Central memory CD4-positive, alpha-beta T cell (primary cell): ENCODE data around the gene R3HCC1L.

ENCODE experiments used
- DNase-seq: peaks from one replicate; pipeline ENCODE4 v3.0.0; 2022
- total RNA-seq, 3 experiments: gene quantifications; one replicate each; lab custom pipeline; 2026; lab: John Stamatoyannopoulos, UW

R3HCC1L gene
- total RNA-seq, result 37.3 to 52.7 (median 47.1) reads per million in 3 experiments

DNA sequence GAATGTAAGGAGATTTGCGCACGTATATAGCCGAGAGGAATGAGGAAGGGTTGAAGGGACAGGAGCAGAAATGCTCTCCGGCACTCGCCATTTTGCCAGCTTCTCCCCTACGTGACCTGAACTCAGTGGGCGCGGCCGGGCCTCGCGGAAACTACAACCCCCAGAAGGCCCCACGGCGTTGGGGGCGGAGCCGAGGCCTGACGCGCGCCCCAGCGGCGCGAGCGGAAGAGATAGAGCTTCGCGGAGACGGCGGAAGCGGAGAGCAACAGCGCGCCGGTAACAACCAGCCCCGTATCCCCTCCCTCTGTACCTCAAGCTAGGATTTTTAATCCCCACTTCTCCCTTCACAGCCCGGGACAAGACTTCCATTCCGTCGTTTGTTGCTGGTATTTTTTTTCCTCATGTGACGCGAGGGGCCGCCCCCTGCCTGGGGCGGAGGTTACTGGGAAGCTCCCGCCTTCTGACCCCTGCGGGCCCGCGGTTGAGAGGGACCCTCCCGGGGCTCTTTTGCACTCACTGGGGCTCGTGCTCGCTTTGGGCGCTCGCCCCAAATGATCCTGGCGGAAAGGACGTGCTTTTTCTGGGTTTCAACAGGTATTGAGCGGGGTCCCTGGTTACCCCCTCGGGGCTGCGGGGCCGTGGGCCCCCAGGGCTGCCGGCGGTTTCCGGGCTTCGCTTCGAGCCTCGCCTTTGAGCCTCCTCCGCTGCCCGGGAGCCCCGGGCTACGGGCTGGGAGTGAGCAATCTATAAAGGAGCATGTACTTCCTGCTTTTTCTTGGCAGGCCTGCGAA is at the start of gene R3HCC1L:
Gene R3HCC1L (plus strand): TSS at position 227 of the 791 bp plus-strand sequence. CDS start 73,458 bp downstream, outside the sequence.
- DNase-seq, result peak; percentile 91

DNA sequence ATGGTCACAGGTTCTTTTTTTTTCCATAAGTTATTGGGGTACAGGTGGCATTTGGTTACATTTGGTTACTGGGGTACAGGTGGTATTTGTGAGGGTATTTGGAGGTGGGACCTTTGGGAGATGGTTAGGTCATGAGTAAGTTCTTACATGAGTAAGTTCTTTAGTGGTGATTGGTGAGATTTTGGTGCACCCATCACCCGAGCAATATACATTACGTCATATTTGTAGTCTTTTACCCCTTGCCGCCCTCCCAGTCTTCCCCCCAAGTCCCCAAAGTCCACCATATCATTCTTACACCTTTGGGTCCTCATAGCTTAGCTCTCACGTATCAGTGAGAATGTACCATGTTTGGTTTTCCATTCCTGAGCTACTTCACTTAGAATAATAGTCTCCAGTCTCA is 49.2 kb upstream of the R3HCC1L start:
- no peak for DNase-seq

DNA sequence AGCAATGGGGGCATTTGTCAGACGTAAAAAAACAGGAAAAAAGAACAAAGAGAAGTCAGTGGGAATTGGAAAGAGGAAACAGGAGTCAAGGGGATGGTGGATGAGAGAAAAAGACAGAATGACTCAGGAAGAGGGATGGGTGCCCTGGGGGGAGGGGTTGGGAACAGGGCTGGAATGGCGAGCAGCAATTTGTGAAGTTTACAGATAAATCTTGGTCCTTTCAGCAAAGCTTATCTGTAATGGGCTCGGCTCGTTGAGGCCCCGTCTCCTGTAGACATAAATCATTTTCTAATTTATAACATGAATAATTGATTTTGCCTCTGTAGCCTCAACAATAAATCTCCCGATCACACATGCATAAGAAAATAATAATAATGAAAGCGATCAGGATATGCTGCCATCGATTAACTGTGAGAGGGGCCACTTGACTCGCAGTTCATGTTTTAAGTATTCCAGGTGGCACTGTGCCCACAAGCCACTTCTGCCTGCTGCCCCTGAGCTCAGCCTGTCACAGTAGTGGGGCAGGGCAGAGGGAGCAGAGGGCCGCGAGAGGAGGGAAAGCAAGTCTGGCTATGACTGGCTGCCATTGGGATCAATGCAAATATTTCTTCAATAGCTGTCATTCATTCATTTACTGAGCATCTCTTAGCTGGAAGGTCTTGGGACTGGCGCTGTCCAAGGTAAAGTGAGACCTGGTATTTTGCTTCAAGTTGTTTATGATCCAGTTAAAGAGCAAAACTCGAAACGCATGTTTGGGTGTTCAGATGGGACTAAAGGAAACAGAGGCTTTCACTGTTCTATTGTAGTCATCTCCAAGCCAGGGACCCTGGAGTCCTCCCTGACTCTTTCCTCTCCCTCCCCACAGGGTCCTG is 47.4 kb upstream of the R3HCC1L start:
- DNase-seq, result no peak

DNA sequence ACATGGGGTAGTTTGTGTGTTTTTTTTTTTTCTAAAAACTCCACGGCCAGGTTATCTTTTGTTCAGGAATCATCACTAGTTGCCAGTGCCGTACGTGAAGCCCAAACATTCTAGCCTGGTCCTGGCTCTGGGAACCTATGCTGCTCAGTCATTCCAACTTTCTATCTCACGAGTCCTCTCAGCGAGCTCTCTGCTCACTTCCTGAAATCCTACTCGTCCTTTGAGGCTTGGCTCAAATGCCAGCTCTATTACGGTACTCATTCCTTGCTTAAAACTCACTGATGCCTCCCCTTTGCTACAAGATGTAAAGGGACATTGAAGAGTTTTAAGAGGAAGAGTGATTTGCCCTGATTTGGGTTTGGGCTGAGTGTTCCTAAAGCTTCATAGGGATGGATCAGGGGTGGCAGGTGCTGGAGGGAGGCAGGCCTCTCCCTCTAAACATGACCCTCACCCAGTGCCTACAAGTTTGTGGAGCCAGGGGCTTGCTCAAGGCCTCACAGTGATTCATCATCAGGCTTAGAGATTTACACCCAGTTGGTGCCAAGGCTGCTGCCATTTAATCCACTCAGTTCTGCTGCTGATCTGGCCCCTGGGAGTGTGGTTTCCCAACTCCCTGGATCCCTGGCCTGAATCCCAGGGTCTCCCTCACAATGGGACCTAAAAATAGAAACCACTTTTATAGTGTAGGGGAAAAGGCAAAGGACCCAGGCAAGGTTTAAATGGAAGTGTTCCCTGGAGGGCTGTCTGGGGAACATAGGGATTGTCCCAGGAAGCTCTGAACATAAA is 46.1 kb upstream of the R3HCC1L start:
- no peak for DNase-seq

DNA sequence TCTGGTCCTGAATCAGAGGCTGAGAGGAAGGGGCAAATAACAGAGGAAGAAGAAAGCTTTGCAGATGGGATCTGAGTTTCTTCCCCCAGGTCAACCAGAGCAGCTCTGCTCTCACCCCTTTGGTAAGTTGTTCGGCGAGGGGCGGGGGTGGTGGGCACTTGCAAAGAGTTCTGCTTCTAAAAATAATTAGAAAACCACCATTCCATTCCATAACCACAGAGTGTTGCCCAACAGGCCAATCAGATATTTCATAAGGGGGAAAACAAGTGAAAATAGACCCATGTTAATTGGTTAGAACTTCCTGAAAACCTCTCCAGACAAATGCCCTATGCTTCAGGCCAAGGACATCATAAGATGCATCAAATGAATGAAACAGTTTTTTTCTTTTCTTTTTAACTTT is 43.6 kb upstream of the R3HCC1L start:
- DNase-seq, result no peak

DNA sequence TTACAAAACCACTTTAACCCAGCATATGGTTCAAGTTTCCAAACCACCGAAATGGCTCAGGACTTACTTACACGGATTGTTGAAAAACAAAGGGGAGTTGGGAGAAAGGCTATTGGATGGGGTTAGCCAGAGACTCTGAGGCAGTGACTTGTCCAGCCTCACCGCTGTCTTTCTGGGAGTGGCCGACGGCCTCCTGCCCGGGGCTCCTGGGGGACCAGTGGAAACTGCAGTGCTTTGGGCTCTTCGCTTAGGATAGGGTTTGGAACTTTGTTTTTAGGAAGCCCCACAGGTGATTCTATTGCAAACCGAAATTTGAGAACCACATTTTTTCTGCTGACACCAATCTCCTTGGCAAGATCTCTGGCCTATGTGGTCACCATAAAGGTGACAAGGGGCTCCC is 38.1 kb upstream of the R3HCC1L start:
- no peak for DNase-seq

DNA sequence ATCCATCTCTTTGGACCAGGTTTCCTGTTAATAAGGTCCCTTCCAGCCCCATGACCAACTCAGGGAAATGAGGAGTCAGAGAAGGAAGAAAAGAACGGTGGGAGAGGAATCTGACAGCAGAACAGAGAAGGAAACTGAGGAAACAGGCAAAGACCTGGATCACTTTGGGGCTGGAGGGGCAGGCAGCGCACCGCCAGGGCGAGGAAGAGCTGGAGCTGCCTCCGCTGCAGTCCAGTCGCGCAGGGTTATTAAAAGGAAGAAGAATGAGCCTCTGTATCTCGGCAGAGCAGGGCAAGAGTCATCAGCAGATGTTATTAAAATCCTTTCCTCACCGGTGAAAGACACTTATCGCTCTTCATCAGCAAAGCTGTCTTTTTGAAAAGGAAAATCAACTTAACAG is 37.7 kb upstream of the R3HCC1L start:
- no peak for DNase-seq

DNA sequence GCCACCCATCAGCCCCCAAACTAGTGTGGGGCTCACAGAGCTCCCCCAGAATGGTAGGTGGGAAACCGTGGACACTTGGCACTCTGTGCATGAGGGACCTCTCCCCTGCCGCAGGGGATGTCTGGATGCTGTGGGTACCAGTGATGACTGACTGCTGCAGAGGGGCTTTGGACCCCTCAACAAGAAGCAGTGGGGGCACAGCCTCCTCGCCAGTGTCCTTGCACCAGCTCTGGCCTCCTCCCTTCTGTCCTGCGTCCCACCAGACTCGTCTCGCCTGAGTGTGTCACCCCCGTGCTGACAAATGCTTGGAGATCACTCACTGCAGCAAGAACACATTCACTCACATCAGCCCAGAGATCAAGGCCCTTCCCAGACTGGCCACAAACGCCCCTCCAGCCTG is 37.3 kb upstream of the R3HCC1L start:
- DNase-seq, result no peak

DNA sequence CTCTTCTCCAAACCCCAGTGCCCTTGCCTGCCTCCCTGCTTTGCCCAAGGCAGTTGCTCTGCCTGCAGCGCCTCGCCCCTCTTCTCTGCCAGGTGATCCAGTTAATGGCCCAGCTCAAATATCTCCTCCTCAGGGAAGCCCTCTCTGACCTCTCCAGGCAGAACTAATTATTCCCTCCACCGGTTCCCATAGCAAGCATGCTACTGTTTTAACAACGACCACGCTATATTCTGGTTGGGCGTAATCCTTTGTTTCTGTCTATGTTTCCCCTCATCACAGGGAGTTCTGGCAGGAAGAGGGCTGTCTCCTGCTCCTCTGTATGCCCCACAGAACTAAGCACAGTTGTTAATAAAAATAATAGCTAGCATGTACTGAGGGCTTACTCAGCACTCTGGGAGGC is 36.8 kb upstream of the R3HCC1L start:
- DNase-seq, result no peak

DNA sequence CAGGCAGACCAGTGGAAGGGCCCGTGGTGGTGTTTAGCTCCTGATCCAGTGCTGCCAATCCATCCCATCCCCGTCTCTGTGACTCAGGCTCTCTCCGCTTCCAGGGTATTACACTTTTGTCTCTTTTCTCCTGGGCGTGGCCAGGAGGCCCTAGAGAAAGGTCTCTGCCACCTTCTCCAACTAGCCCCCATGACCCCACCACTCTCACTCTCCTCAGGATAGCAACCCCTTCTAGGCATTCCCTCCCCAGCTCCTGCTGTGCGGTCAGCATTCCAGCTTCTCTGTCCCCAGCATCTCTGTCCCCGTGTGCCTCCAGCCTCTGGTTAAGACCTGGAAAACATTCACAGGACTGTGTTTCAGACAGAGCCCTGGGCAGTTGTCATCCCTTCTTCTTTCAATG is 36.2 kb upstream of the R3HCC1L start:
- no peak for DNase-seq

DNA sequence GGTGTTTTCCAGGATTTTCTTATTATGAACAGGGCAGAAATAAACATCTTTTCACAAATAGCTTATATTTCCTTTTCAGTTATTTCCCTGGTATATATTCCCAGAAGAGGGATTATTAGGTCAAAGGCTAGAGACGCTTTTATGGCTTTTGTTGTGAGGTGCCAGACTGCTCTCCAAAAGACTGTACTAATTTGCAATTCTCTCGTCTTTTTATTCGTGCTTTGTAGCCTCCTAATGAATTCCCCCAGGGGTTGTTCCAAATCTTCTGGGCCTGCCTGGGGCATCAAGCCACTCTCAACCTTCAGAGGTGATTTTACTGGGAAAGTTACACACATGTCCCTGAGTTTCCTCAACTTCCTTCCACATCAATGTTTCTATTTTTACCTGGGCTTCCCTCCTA is 34.0 kb upstream of the R3HCC1L start:
- DNase-seq, result no peak

DNA sequence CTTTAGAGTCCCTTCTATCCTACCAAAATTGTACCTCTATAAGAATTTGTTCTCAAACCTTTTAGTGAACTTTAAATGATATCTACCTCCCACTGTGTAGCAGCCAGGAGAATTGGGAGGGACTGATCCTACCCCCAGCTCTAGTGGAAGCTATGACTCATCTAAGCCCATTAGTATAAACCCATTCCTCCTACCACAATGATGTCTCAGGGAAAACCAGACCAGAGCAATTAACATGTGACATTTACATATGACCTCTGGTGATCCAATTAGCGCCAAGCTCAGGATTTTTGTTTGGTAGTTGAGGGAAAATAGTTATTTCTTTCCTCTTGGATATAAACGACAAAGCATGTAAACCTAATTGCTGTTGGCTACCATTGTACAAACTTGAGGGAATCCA is 33.1 kb upstream of the R3HCC1L start:
- DNase-seq, result no peak

DNA sequence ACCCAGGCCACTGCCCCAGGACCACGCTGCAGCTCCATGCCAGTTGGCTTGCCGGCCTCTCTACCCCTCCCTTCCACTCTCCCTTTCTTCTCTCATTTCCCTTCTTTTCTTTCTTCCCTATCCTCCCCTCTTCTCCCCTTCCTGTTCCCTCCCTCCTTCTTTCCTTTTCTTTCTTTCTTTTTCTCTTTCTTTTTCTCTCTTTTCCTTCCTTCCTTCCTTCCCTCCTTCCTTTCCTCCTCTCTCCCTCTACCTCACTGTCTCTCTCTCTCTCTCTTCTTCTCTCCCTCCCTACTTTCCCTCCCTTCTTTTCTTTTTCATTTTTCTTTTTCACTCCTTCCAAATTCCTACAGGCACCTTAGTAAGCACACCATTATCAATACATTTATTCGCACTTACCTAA is 30.3 kb upstream of the R3HCC1L start:
- no peak for DNase-seq

DNA sequence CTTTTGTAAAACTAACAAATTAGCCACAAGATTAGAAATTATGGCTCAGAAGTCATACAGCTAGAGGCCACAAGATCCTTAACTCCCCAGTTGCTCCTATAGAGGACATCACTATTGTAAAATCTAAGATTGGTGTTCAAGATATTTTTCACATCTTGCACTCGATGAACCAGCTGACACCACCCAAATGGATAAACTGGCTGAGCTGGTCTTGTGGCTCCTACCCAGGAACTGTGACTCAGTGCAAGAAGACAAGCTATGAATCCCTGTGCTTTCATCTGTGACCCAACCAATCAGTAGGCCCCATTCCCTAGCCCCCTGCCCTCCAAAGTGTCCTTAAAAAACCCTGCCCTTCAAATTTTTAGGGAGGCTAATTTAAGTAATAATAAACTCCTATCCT is 27.9 kb upstream of the R3HCC1L start:
- no peak for DNase-seq

DNA sequence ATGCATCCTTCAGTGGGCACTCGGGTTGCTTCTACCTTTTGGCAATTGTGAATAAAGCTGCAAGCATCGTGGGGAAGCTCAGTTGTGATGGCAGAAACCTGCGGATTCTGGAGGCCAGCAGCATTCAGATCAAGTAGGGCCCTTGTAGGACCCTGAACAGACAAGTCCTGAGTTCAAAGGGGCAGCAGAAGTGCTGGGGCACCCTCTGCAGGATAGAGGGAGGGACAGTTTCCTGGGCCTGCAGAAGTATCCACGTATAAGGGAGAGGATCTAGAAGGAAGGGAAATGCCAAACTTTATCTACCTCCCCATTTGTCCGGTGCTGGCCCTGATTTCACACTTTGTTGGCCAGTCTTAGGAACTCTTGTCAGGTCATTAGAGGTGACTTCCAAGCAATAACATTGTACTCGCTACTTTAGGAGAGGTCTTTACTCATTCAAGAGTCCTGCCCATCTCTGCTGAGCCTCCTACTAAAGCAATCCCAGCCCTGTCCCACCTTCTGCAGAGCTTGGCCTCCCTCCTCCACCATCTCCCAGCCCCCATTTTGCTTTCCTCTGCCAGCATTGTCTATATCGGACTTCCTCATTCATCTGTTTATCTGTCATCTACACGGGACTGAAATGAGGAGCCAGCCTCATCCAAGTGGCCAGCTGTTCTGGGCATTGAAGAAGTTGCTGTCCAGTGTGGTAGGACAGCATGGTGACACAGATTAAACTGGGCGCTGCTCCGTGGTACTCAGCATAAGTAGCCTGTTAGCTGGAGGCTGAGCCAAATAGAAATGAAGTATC is 26.6 kb upstream of the R3HCC1L start:
- DNase-seq, result no peak

DNA sequence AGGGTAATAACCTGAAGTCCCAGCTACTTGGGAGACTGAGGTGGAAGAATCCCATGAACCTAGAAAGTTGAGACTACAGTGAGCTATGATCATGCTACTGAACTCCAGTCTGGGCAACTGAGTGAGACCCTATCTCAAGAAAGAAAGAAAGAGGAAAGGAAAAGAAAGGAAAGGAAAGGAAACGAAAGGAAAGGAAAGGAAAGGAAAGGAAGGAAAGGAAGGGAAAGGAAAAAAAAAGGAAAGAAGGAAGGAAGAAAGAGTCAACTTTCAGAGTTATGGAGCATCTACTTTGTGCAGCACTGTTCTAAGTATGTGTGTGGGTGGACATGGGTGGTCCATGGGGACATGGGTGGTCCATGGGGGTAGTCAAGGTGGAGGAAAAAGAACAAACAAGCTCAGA is 24.1 kb upstream of the R3HCC1L start:
- DNase-seq, result no peak

DNA sequence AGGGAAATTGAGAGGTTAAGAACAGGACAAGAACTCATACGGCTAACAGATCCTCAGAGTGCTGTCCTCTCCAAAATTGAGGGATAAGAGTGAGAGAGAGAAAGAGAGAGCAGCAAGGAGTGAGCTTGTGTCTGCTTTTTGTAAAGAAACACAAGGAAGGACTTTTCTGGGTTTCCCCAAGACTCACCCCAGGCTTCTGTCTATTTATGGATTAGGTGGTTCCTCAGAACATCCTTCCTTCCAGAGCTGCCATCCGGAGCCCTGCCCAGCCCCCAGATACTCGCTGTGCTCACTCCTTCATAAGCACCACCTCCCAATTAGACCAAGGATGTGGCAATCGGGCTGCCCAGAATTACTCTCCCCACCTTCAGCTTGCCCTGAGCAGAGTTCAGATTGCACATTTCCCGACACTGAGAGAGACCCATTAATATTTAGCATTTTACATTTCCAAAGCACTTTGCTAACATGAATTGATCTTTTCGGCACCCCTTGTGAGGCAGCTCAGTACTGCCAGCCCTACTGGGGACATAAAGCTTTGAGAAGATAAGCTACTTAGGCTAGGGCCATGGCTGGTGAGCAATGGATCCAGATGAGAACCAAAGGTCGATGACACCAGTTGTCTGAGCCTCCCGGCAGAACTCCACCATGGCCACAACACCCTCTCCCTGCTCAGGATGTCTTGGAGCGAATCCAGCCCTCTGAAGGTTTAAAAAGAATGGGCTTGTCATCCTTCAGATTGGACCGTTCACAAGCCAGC is 19.2 kb upstream of the R3HCC1L start:
- no peak for DNase-seq

DNA sequence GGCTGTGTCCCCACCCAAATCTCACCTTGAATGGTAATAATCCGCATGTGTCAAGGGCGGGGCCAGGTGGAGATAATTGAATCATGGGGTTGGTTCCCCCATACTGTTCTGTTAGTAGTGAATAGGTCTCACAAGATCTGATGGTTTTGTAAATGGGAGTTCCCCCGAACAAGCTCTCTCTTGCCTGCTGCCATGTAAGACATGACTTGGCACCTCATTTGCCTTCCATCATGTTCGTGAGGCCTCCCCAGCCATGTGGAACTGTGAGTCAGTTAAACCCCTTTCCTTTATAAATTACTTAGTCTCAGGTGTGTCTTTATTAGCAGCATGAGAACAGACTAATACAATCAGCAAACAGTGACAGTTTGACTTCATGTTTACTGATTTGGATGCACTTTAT is 14.6 kb upstream of the R3HCC1L start:
- DNase-seq, result no peak

DNA sequence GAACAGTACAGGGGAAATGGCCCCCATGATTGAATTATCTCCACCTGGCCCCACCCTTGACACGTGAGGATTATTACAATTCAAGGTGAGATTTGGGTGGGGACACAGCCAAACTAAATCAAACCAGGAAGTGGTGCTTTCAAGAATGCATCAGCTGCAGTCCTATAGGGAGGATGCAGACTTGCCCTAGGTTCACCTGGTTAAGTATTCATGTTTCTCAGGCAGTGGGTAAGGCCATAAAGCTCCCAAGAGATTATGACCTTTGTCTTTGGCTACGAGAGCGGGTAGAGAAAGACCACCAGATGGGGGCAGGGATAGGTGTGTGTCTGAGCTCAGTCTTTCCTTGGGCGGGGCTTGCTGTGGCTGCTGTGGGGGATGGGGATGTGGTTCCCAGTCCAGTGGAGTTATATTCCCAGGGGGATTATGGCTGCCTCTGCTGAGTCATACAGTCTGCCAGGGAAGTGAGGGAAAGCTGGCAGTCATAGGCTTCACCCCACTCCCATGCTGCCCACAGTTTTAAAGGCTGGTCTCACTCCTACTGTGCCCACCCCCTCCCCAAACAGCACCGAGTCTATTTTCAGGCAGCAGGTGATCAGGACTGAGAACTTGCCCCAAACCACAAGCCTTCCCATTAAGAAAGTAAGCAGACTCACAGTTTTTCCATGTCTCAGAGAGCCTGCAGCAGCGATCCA is 8.4 kb upstream of the R3HCC1L start:
- no peak for DNase-seq

DNA sequence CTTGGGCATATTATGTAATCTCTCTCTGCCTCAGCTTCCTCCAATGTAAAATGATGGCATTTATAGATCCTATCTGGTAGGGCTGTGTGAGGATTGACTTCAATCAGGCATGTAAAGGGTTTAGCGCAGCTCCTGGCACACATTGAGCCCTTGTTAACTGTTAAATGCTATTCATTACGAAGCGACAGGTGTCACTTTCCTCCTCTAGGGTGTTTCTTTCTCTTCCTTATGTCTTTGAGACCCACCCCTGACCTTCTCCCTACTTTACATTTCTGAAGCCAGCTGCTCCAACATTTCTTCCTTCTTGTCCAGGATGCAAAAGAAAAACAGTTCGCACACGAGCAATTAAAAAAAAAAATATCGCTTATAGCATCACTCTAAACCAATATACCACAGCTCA is 5.7 kb upstream of the R3HCC1L start:
- DNase-seq, result no peak

DNA sequence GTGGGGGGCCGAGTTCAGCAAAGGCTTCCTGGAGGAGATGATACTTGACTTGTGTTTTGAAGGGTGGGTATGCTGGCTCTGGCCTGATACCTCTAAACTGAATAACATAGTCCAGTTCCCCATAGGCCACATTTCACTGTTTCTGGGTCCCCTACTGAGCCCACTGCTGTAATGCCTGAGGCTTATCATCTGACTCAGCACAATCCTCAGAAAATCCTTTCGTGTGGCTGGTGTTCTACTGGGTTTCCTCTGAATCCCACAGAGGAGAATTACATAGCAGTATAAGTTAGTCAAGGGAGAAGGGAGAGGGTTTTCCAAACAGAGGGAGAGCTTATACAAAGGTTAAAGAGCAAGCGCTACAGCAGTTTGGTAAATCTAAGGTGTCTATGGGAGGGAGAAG is 2.8 kb upstream of the R3HCC1L start:
- DNase-seq, result no peak
